Measurements from ENCODE around the gene ZNF202.
"Not testable (repeated sequence)": the region's sequence is repeated elsewhere in the genome, so short reads cannot be mapped to it uniquely, and the experiment has no call there.

ZNF202 gene

DNA sequence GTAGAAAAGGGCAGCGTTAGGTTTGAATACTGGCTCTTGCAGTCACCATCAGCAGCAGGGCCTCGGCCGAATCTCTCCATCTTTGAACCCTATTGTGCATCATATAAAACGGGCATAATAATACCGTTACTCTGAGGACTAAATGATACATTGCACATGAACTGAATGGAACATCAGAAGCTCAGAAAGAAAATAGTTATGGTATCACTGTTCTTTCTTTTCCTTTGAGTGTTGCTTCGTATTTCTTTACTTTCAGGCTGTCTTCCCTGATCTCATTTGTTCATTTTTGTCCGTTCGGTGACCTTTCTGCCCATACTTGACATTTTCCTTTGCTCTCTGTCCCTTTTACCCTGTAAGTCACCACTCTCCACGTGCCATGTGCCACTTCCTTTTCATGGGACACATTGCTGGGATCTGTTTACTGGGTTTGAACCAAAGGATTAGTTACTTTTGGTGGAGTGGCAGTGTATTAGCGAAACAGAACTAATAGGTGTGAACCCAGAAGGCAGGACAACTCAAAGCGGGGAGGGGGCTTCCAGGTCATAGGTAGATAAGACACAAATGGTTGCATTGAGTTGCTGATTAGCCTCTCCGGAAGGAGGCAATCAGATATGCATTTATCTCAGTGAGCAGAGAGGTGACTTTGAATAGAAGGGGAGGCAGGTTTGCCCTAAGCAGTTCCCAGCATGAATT lies 717 bp upstream of the ZNF202 start:
- no peak for DNase-seq (ENCODE audit: low spot score)

DNA sequence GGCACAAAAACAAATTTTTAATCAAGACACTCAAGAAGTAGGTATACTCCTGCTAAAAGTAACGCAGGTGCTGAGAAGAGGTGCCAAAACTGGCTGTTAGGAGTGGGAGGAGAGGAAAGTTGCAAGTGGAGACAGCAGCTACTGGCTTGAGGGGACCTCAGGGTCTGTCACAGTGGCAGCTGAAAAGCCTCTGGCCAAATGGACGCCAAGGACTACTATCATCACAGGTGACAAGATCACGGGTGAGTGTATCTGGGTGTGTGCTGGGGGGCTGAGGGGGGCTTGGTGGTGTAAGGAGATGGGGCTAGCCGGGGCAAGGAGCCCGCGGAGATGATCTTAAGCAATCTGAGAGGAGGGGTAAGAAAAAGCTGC lies 687 bp downstream of the ZNF202 start:
- DNase-seq (ENCODE audit: low spot score): no peak

- DNase-seq (ENCODE audit: low spot score): no peak
Observed at GRCh38 chr11:123738374-123738773, 3.1 kb downstream of the ZNF202 start.

DNA sequence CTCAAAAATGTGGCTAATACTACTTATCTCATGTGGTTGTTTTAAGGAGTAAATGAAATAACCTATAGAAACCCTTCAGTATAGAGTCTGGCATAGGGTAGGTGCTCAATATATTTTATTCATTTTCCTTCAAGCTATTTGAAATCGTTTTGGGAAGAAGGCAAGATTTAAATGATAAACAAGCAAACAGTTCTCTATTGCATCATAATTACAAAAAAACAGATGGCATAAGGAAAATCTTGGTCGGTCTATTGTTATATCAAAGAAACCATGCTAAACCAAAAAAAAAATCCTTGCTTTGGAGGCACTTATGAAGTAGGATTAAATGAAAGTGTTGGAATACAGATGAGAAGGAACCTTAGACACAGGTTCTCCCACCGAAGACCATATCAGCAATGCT lies 4.7 kb downstream of the ZNF202 start:
- DNase-seq (ENCODE audit: low spot score): no peak

- no peak for DNase-seq (ENCODE audit: low spot score)
Observed at GRCh38 chr11:123729602-123730001, 11.9 kb downstream of the ZNF202 start.

- no peak for DNase-seq (ENCODE audit: low spot score)
Observed at GRCh38 chr11:123725995-123726655, 15.3 kb downstream of the ZNF202 start.

DNA sequence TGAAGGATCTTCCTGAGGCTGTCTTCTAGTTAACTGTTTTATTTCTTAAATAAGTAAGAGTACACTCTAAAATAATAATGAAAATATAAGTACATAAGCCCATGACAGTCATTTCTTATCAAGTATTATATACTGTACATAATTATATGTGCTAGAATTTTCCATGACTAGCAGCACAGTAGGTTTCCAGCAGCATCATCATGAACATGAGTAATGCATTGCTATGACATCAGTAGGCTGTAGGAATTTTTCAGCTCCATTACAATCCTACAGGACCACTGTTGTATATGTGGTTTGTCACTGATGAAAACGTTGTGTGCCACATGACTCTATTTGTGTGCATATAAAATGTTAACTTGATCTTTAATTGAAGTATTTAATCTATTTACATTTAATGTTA lies 22.0 kb downstream of the ZNF202 start:
- DNase-seq (ENCODE audit: low spot score): no peak

- no peak for DNase-seq (ENCODE audit: low spot score)
Observed at GRCh38 chr11:123718469-123718868, 23.0 kb downstream of the ZNF202 start.

GRCh38 chr11:123718063-123718462 lies 23.4 kb downstream of the ZNF202 start:
- no peak for DNase-seq (ENCODE audit: low spot score)

DNA sequence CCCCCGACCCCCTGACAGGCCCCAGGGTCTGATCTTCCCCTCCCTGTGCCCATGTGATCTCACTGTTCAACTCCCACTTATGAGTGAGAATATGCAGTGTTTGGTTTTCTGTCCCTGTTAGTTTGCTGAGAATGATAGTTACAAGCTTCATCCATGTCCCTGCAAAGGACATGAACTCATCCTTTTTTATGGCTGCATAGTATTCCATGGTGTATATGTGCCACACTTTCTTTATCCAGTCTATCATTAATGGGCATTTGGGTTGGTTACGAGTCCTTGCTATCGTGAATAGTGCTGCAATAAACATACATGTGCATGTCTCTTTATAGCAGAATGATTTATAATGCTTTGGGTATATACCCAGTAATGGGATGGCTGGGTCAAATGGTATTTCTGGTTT lies 28.8 kb downstream of the ZNF202 start:
- not testable (repeated sequence) for DNase-seq (ENCODE audit: low spot score)

- peak; percentile 36 for DNase-seq (ENCODE audit: low spot score)
Observed at GRCh38 chr11:123707606-123708205, 33.8 kb downstream of the ZNF202 start.

GRCh38 chr11:123707206-123707605 lies 34.3 kb downstream of the ZNF202 start:
- DNase-seq (ENCODE audit: low spot score): no peak

DNA sequence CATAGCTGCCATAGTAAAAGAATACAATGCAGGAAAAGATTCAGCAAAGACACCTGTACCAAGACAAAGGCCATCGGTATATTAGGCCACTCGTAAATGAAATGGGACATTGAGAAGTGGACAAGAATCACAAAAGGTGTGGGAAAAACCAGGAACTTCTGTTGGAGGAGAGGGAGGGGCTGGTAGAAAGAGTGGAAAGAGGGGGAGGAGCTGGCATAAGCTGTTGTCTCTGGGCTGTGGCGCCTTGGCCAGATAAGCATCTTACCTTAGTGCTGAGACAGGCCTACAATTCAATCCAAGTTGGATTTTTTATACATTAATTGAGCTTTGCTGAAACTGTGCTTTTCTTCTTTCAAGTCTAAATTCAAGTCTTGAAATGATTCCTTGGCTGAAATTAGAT lies 37.1 kb downstream of the ZNF202 start:
- DNase-seq (ENCODE audit: low spot score): no peak

DNA sequence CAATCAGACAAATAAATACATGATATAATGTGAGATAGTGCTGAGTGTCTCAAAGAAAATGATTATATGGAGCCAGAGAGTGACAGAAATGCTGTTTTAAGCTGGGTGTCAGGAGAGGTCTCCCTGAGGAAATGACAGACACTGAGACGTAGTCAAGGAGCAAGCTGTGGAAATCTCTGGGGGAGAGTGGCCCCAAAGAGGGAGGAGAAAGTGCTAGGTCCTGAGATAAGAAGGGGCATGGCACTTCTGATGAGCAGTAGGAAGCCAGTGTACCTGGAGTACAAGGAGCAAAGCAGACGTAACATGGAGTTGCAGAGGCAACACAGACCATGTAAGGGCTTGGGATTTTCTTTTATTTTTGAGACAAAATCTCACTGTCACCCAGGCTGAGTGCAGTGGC lies 38.8 kb downstream of the ZNF202 start:
- DNase-seq (ENCODE audit: low spot score): no peak

DNA sequence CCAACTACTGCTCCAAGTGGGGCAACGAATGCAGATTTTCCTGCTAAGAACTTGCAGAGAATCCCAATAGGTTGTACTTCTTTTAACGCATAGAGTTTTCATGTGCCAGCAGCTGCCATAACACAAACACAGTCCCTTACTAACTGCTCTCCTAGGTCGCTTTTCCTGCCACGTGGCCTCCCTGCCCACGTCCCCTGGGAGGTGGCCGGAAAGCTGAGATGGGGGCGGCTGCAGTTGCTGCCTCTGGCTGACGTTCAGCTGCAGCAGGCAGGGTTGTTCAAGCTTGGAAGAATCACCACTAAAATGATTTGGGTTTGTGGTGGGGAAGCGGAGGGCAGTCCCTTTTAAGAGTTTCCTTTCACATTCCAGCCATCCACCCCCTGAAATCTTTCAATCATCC lies 39.3 kb downstream of the ZNF202 start:
- DNase-seq (ENCODE audit: low spot score): peak; percentile 20

GRCh38 chr11:123700772-123701171 lies 40.7 kb downstream of the ZNF202 start:
- DNase-seq (ENCODE audit: low spot score): no peak

- no peak for DNase-seq (ENCODE audit: low spot score)
Observed at GRCh38 chr11:123698546-123699127, 42.8 kb downstream of the ZNF202 start.

- no peak for DNase-seq (ENCODE audit: low spot score)
Observed at GRCh38 chr11:123696183-123696582, 45.3 kb downstream of the ZNF202 start.

- DNase-seq (ENCODE audit: low spot score): no peak
Observed at GRCh38 chr11:123695231-123695630, 46.2 kb downstream of the ZNF202 start.

DNA sequence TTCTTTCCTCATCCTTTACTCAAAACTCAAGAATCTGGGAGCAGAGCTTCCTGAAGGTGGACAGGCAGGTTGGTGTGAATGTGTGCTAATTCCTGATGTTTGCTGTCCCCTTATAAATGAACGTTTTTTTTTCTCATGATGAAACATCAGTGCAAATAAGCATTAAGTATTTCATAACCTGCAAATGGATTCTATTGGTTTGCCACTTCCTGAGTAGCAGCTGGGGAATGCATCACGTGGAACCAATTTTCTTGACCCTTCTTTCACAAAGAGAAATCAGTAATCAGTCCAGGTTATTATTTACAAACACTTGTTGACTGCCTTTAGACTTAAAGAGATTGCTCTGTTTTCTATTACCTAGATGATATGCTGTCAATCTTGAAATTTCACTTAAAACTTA lies 46.9 kb downstream of the ZNF202 start:
- DNase-seq (ENCODE audit: low spot score): no peak

- DNase-seq (ENCODE audit: low spot score): no peak
Observed at GRCh38 chr11:123692961-123693360, 48.5 kb downstream of the ZNF202 start.

GRCh38 chr11:123690485-123690884 lies 51.0 kb downstream of the ZNF202 start:
- DNase-seq (ENCODE audit: low spot score): no peak

GRCh38 chr11:123684601-123685000 lies 56.9 kb downstream of the ZNF202 start:
- DNase-seq (ENCODE audit: low spot score): no peak
